Smooth muscle cell (in vitro differentiated cells): ENCODE results near the gene SORCS2. TPM values are rescaled to one million over a fixed set of nuclear protein-coding genes. Genes with fewer than 3 reads are reported as not detected.

Experiments
- DNase-seq: peaks from one replicate; lab custom pipeline; 2025; ENCODE audit not compliant: unreplicated experiment; lab: John Stamatoyannopoulos, UW
- H2AFZ ChIP-seq: fragments of 200-600 bp; sonication (generic); 2 replicates; pipeline ENCODE4 v1.6.0; 2016; ENCODE audit warnings: antibody characterized with exemption, low read depth, mild to moderate bottlenecking
- H3F3A ChIP-seq: fragments of 200-600 bp; sonication (generic); 2 replicates; pipeline ENCODE4 v1.6.0; 2017; ENCODE audit warnings: antibody characterized with exemption, low read depth
- H3K27ac ChIP-seq: fragments of 200-600 bp; sonication (generic); 2 replicates; pipeline ENCODE4 v1.5.1; 2016; ENCODE audit warnings: low read depth, mild to moderate bottlenecking
- H3K27me3 ChIP-seq: fragments of 200-600 bp; sonication (generic); 2 replicates; pipeline ENCODE4 v1.6.1; 2016; ENCODE audit warnings: low read depth, mild to moderate bottlenecking
- H3K36me3 ChIP-seq: fragments of 200-600 bp; sonication (generic); 2 replicates; pipeline ENCODE4 v1.5.1; 2016; ENCODE audit warnings: low read depth
- H3K4me1 ChIP-seq: fragments of 200-600 bp; sonication (generic); 2 replicates; pipeline ENCODE4 v1.5.1; 2016; ENCODE audit warnings: low read depth
- H3K4me2 ChIP-seq: fragments of 200-600 bp; sonication (generic); 2 replicates; pipeline ENCODE4 v1.6.0; 2016; ENCODE audit warnings: mild to moderate bottlenecking
- H3K4me3 ChIP-seq: fragments of 200-600 bp; sonication (generic); 2 replicates; pipeline ENCODE4 v1.5.1; 2016; ENCODE audit warnings: mild to moderate bottlenecking
- H3K79me2 ChIP-seq: fragments of 200-600 bp; sonication (generic); 2 replicates; pipeline ENCODE4 v1.6.0; 2016; ENCODE audit warnings: low read depth, mild to moderate bottlenecking
- H3K9ac ChIP-seq: fragments of 200-600 bp; sonication (generic); 2 replicates; pipeline ENCODE4 v1.6.0; 2016; ENCODE audit warnings: low read depth
- H3K9me3 ChIP-seq: fragments of 200-600 bp; sonication (generic); replicated peaks from 2 replicates; pipeline ENCODE4 v1.5.1; 2016; ENCODE audit warnings: low read depth
- H4K20me1 ChIP-seq: fragments of 200-600 bp; sonication (generic); 2 replicates; pipeline ENCODE4 v1.6.0; 2016; ENCODE audit warnings: low read depth
- WGBS: methylation state at CpG from one replicate; pipeline ENCODE4 v1.1.7; 2016; ENCODE audit warnings: low lambda C conversion rate; 5-methylcytosine and 5-hydroxymethylcytosine counted together
- polyA plus RNA-seq: library from polyadenylated mRNA; unstranded; fragments of >200 nt; fragmentation: Nextera tagmentation; extraction: Ambion mirVana; gene quantifications from 2 replicates; pipeline ENCODE4 v1.2.1, GENCODE V29; 2016
- total RNA-seq: library from RNA; depleted of rRNA; stranded (reverse); fragments of >200 nt; gene quantifications from 2 replicates; pipeline ENCODE4 v1.2.3, GENCODE V29; 2014
- TF ChIP-seq, protein P1 (sequence below): fragments of 200-600 bp; sonication (generic); IDR thresholded peaks from 2 replicates; pipeline ENCODE4 v1.5.1; 2017; ENCODE audit warnings: borderline replicate concordance, mild to moderate bottlenecking, antibody characterized with exemption; ENCODE audit not compliant: insufficient read depth, poor library complexity, severe bottlenecking

The SORCS2 gene
- total and polyA plus RNA-seq, 2 experiments from 2014 or later, result 5.2 to 9.3 TPM

DNA sequence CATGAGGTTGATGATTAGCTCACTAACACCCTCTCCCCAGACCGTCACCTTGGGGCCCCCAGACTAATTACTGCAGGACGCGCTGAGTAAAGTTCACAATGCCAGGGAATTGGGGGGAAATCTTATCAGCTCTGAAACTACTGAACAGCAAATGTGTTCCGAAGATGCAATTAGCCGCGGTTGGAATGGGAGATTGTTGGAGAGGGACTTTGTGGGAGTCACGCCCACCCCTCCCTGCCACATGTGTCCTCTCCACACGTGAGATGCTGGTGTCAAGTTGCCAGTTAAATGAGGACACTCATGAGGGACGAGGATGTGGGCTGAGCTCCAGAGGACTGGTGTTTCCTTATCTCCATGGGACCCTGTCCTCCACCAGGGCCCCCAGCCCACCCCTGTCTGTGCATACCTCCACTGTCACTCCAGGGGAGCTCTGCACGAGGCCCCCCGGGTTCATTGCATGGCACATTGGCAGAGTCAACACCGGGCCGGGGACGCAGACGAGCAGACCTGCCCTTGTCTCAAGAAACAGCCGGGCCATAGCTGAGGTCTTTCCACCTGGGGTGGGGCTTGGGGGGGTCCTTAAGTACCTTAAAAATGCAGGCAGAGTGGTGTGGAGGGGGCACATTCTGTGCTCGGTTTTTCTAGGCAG lies 417.8 kb downstream of the SORCS2 start:
- H3K27ac ChIP-seq, result no peak overlapping the region
- 91% methylated on average over 17 of the region's 17 CpGs for WGBS
- no peaks in the 10 kb centered on the region for H3K9me3 ChIP-seq
- no peak for DNase-seq
- no peaks in the 10 kb centered on the region for H4K20me1 ChIP-seq
- no peak overlapping the region for H3K9ac ChIP-seq
- no peak overlapping the region for H3K4me2 ChIP-seq
- no peaks in the 10 kb centered on the region for H3K36me3 ChIP-seq
- no peaks in the 10 kb centered on the region for H3F3A ChIP-seq
- no peaks in the 10 kb centered on the region for H3K79me2 ChIP-seq
- no peaks in the 10 kb centered on the region for H3K27me3 ChIP-seq
- no peaks in the 10 kb centered on the region for H3K4me1 ChIP-seq
- TF ChIP-seq, protein P1, sequence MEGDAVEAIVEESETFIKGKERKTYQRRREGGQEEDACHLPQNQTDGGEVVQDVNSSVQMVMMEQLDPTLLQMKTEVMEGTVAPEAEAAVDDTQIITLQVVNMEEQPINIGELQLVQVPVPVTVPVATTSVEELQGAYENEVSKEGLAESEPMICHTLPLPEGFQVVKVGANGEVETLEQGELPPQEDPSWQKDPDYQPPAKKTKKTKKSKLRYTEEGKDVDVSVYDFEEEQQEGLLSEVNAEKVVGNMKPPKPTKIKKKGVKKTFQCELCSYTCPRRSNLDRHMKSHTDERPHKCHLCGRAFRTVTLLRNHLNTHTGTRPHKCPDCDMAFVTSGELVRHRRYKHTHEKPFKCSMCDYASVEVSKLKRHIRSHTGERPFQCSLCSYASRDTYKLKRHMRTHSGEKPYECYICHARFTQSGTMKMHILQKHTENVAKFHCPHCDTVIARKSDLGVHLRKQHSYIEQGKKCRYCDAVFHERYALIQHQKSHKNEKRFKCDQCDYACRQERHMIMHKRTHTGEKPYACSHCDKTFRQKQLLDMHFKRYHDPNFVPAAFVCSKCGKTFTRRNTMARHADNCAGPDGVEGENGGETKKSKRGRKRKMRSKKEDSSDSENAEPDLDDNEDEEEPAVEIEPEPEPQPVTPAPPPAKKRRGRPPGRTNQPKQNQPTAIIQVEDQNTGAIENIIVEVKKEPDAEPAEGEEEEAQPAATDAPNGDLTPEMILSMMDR, result no peak
- no peak overlapping the region for H3K4me3 ChIP-seq
- H2AFZ ChIP-seq, result no peak overlapping the region

DNA sequence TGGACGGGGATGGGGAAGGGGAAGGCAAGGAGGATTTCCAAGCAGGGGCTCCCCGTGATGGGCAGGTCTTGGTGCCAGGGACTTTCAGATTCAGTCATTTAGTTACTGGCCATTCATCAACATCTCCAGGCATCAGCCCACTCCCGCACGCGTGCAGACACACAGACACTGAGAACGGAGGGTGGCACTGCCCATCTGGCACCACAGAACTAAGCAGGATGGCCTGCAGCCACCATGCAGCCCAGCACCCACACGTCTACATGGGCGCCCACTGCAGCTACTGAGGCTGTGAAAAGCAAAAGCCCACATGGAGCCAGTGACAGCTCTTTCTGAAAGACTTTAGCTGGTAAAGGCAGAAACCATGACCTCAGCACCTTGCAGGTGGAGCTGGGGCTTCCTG lies 418.5 kb downstream of the SORCS2 start:
- DNase-seq, result no peak
- H3K4me1 ChIP-seq, result no peaks in the 10 kb centered on the region
- no peak overlapping the region for H2AFZ ChIP-seq
- H3K9ac ChIP-seq, result no peak overlapping the region
- H3K36me3 ChIP-seq, result no peaks in the 10 kb centered on the region
- no peaks in the 10 kb centered on the region for H3K9me3 ChIP-seq
- no peak overlapping the region for H3K4me2 ChIP-seq
- H4K20me1 ChIP-seq, result no peaks in the 10 kb centered on the region
- WGBS, result 92% methylated on average over 8 of the region's 8 CpGs
- no peak overlapping the region for H3K27ac ChIP-seq
- no peaks in the 10 kb centered on the region for H3F3A ChIP-seq
- H3K27me3 ChIP-seq, result no peaks in the 10 kb centered on the region
- no peak overlapping the region for H3K4me3 ChIP-seq
- no peaks in the 10 kb centered on the region for H3K79me2 ChIP-seq
- TF ChIP-seq, protein P1, result no peak

DNA sequence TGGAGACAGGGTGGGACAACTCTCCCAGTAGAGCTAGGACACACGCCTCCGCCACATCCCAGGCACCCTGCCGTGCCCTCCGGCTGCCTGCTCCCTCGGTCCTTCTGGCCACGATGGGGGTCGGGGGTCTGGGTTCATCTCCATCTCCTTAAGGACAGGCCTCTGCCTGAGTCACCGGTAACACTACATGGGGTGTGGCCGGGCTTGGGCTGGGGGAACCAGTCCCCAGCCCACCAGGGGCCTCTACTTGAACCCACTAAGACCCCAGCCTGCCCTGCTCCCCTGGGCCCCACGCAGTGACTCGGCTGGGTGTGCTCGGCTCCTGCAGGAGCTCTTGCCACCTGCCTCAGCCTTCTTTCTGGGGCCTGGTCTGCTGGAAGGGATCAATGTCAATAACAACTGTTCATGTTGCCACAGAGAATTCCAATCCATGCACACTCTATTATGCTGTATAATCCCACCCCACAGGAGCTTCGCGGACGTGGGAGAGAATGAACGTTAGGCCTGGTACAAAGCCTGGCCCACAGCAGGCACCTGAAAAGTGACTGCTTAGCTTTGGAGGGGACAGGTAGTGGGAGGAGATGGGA lies 420.1 kb downstream of the SORCS2 start:
- H4K20me1 ChIP-seq, result no peaks in the 10 kb centered on the region
- H3K4me2 ChIP-seq, result no peak overlapping the region
- H3K9me3 ChIP-seq, result no peaks in the 10 kb centered on the region
- no peak overlapping the region for H2AFZ ChIP-seq
- H3K79me2 ChIP-seq, result no peaks in the 10 kb centered on the region
- H3K36me3 ChIP-seq, result no peaks in the 10 kb centered on the region
- TF ChIP-seq, protein P1, result no peak
- H3K27me3 ChIP-seq, result no peaks in the 10 kb centered on the region
- no peak for DNase-seq
- H3K4me1 ChIP-seq, result no peaks in the 10 kb centered on the region
- H3K4me3 ChIP-seq, result no peak overlapping the region
- 86% methylated on average over 16 of the region's 16 CpGs for WGBS
- no peaks in the 10 kb centered on the region for H3F3A ChIP-seq
- H3K27ac ChIP-seq, result no peak overlapping the region
- no peak overlapping the region for H3K9ac ChIP-seq
